Body of pancreas (tissue), 4 donors: ENCODE measurements around the gene TBC1D9B.

ENCODE experiments used
- CTCF ChIP-seq, 7 experiments: fragments of 450-650 bp in 4 of 7; fragments of 200-600 bp in 3 of 7; sonication (generic) in 3 of 7; IDR thresholded peaks; one replicate each; pipeline ENCODE4 v1.5.1; 2016 to 2019; ENCODE audit warnings: antibody characterized with exemption in 7 of 7
- POLR2A ChIP-seq, 3 donors: fragments of 450-650 bp; IDR thresholded peaks; one replicate each; pipeline ENCODE4 v1.6.1; 2016; ENCODE audit warnings: antibody characterized with exemption in 3 of 3, mild to moderate bottlenecking in 2 of 3

GRCh38 chr5:179919487-179920060, 11.9 kb upstream of the TBC1D9B start:
- TF ChIP-seq CTCF (IDR thresholded peaks at IDR 0.05) (no peak), POLR2A (IDR thresholded peaks at IDR 0.05) (no peak)
